ENCODE results near the gene SIT1.

- no peak for TF ChIP-seq CTCF (conservative IDR thresholded peaks at IDR 0.05; ENCODE audit: low read length)
- no peak for TF ChIP-seq EZH2phosphoT487 (IDR thresholded peaks at IDR 0.05; ENCODE audit: borderline replicate concordance)
Observed at GRCh38 chr9:35691757-35692301, 41.1 kb upstream of the SIT1 start.
